Dendritic cell treated with granulocyte-macrophage colony-stimulating factor and Interleukin-4, amounts not matched to agents 40 ng/mL and 50 ng/mL, for 4 days (primary cell): ENCODE data around the gene ANGPTL8.

Experiments
- H3K27ac Mint-ChIP-seq: one replicate; pipeline ENCODE4 v1.8.0; 2022; ENCODE audit warnings: mild to moderate bottlenecking, mixed read lengths
- H3K27me3 Mint-ChIP-seq: one replicate; pipeline ENCODE4 v1.8.0; 2022; ENCODE audit warnings: mild to moderate bottlenecking, mixed read lengths
- H3K36me3 Mint-ChIP-seq: one replicate; pipeline ENCODE4 v1.8.0; 2022; ENCODE audit warnings: low read depth, mixed read lengths
- H3K4me1 Mint-ChIP-seq: one replicate; pipeline ENCODE4 v1.8.0; 2022; ENCODE audit warnings: low read depth, mixed read lengths
- H3K4me3 Mint-ChIP-seq: one replicate; pipeline ENCODE4 v1.8.0; 2022; ENCODE audit warnings: mild to moderate bottlenecking, moderate library complexity, mixed read lengths
- H3K9me3 Mint-ChIP-seq: one replicate; pipeline ENCODE4 v1.8.0; 2022; ENCODE audit warnings: mixed read lengths
- intact Hi-C: fragments of 100-400 bp; cut with micrococcal nuclease; formaldehyde crosslinking; loops from one replicate; pipeline ENCODE4 v1.15.0; 2022

The ANGPTL8 gene

DNA sequence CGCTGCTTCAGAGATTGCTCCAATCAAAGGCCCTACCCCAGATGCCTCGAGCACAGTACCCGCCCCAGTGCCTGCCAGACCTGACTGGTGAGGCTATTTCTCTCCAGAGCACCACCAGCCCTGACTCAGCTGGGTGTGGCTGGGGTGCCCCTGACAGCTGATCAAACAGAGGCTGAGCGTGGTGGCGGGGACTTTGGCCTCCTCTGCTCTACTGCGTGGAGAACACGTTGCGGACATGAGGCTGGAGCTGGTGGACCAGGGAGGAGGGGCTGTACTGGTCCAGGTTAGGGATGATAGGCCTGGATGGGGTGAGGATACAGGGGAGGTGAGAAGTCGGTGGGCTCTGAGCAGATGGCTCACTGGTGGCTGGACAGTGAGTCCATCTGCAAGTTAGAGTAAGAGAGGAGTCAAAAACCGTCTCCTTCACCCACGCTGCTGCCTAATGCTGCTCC, 26.4 kb downstream of the ANGPTL8 start:
- peaks cover 10% of the 10 kb centered on the region for H3K4me1 Mint-ChIP-seq
- H3K36me3 Mint-ChIP-seq = no peaks in the 10 kb centered on the region
- no peak overlapping the region for H3K4me3 Mint-ChIP-seq
- H3K9me3 Mint-ChIP-seq = no peaks in the 10 kb centered on the region
- intact Hi-C loops = no loop called here
- H3K27ac Mint-ChIP-seq = no peak overlapping the region
- H3K27me3 Mint-ChIP-seq = peaks cover 87% of the 10 kb centered on the region

DNA sequence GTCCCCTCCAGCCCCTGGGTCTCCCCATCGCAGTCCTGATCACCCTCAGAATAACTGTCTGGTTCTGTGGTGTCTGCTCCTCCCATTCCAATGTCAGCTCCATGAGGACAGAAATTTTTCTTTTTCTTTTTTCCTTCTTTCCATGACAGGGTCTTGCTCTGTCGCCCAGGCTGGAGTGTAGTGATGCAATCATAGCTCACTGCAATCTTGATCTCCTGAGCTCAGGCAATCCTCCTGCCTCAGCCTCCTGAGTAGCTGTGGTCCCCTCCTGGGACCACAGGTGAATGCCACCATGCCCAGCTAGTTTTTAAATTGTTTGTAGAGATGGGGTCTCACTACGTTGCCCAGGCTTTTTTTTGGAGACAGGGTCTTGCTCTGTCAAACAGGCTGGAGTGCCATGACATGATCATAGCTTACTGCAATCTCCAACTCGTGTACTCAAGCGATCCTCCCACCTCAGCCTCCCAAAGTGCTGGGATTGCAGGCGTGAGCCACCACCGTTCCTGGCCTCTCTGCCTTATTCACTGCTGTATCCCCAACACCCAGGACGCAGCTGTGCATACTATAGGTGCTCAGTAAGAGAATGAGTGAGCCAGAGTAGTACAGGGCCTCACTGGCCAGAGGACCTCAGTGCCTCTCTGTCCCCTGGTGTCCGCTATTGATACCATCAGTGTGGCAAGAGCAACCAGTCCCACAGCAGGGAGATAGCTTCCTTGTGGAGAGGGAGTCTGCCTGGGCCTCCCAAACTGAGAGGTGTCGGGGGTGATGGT, 28.1 kb downstream of the ANGPTL8 start:
- Mint-ChIP-seq H3K36me3 (no peaks in the 10 kb centered on the region), H3K9me3 (no peaks in the 10 kb centered on the region), H3K4me1 (peaks cover 5% of the 10 kb centered on the region), H3K27me3 (peaks cover 91% of the 10 kb centered on the region), H3K4me3 (no peak overlapping the region), H3K27ac (no peak overlapping the region)
- intact Hi-C loops = no loop called here

DNA sequence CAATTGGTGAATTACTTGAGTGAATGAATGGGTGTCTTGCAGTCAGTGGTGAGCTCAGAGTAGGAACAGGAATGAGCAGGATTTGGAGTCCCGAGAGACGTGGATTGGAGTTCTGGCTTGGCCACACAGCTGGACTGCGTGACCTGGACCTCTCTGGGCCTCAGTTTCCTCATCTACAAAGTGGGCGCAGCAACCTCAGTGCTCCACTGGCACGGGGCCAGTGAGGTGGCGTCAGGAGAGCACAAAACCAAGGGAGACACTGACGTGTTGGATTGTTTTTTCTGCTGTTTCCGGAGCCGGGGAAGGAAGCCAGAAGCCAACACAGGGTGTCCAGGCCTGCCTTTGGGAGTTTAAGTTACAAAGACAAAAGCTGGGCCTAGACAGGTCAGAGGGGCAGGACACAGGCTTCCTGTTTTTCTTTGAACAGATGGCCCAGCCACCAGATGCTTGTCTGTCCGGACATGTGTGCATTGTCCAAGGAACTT, 29.4 kb downstream of the ANGPTL8 start:
- no peak overlapping the region for H3K27ac Mint-ChIP-seq
- H3K9me3 Mint-ChIP-seq = no peaks in the 10 kb centered on the region
- peaks cover 86% of the 10 kb centered on the region for H3K27me3 Mint-ChIP-seq
- H3K4me1 Mint-ChIP-seq = peaks cover 5% of the 10 kb centered on the region
- H3K36me3 Mint-ChIP-seq = no peaks in the 10 kb centered on the region
- intact Hi-C loops = no loop called here
- no peak overlapping the region for H3K4me3 Mint-ChIP-seq

DNA sequence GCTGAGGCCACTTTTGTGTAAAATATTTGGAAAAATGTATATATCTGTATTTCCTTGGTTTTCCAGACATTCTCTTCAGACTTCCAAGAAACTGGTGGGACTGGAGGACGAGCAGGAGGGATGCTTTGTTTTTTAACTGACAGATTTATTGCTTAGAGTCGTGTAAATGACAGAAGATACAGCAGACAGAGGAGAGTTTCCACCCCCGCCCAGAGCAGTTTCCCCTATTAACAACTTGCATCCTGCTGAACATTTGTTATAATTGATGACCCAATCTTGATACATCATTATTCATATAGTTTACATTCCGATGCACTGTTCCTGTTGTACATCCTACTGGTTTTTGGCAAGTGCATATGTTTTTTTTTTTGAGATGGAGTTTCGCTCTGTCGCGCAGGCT, 30.0 kb downstream of the ANGPTL8 start:
- Mint-ChIP-seq H3K9me3 (no peaks in the 10 kb centered on the region), H3K36me3 (no peaks in the 10 kb centered on the region), H3K4me3 (no peak overlapping the region), H3K27ac (no peak overlapping the region), H3K27me3 (peaks cover 87% of the 10 kb centered on the region), H3K4me1 (peaks cover 5% of the 10 kb centered on the region)
- intact Hi-C loops = no loop called here

DNA sequence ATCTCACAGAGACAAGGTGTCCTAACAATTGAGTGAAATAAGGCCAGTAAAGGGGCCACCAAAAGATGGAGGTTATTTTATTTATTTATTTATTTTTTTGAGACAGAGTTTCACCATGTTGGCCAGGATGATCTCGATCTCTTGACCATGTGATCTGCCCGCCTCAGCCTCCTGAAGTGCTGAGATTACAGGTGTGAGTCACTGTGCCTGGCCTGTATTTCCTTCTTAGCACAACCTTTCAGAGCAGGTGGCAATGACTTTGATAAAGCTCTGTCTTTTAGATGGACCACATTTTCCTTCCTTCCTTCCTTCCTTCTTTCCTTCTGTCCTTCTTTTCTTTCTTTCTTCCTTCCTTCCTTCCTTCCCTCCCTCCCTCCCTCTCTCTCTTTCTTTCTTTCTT, 33.9 kb downstream of the ANGPTL8 start:
- intact Hi-C loops = no loop called here
- no peak overlapping the region for H3K27ac Mint-ChIP-seq
- H3K9me3 Mint-ChIP-seq = no peaks in the 10 kb centered on the region
- H3K36me3 Mint-ChIP-seq = no peaks in the 10 kb centered on the region
- no peak overlapping the region for H3K4me3 Mint-ChIP-seq
- H3K27me3 Mint-ChIP-seq = peaks cover 79% of the 10 kb centered on the region
- peaks cover 5% of the 10 kb centered on the region for H3K4me1 Mint-ChIP-seq

DNA sequence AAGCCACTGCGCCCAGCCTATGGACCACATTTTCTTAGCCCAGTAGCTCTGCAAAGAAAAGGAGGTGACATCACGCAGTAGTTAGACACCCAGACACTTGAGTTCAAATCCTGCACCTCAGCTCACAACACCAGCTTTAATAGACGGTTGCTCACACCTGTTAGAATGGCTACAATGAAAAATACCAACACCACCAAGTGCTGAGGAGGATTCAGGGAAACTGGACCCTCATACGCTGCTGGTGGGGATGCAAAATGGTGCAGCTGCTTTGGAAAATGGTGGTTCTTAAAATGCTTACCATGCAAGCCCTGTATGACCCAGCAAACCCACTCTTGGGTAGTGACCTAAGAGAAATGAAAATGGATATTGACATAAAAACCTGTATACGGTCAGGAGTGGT, 34.6 kb downstream of the ANGPTL8 start:
- intact Hi-C loops = no loop called here

DNA sequence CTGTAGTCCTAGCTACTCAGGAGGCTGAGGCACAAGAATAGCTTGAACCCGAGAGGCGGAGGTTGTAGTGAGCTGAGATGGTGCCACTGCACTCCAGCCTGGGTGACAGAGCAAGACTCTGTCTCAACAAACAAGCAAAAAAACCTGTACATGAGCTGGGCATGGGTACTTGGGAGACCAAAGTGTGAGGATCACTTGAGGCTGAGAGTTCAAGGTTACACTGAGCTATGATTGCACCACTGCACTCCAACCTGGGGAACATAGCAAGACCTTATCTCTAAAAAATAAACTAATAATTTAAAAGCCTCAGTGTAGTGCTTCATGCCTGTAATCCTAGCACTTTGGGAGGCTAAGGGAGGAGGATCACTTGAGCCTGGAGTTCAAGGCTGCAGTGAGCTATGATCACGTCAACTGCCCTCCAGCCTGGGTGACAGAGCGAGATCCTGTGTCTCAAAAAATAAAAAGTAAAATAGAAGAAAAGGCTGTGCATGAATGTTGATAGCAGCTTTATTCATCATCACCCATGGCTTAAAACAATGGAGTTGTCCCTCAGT, 35.2 kb downstream of the ANGPTL8 start:
- Mint-ChIP-seq H3K36me3 (no peaks in the 10 kb centered on the region), H3K27ac (no peak overlapping the region), H3K4me3 (no peak overlapping the region), H3K9me3 (no peaks in the 10 kb centered on the region), H3K4me1 (peaks cover 6% of the 10 kb centered on the region), H3K27me3 (peaks cover 75% of the 10 kb centered on the region)
- intact Hi-C loops = no loop called here

More for the DNA sequence above, 34.6 kb downstream of the ANGPTL8 start:
- H3K36me3 Mint-ChIP-seq = no peaks in the 10 kb centered on the region
- H3K9me3 Mint-ChIP-seq = no peaks in the 10 kb centered on the region
- peaks cover 77% of the 10 kb centered on the region for H3K27me3 Mint-ChIP-seq
- H3K4me3 Mint-ChIP-seq = no peak overlapping the region
- H3K27ac Mint-ChIP-seq = no peak overlapping the region
- H3K4me1 Mint-ChIP-seq = no peaks in the 10 kb centered on the region

DNA sequence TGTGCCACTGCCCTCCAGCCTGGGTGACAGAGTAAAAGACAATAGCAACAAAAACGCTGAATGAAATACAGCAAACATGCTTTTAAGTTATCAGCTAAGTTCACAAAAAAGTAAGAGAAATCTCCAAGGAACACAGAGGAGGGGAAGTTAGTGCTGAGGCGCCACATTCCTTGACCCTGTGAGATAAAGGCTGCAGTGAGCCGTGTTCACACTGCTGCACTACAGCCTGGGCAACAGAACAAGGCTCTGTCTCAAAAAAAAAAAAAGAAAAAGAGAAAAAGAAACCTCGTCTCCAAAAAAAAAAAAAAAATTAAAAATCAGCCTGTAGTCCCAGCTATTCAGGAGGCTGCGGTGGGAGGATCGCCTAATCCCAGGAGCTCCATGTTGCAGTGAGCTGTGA, 39.3 kb downstream of the ANGPTL8 start:
- no peak overlapping the region for H3K27ac Mint-ChIP-seq
- peaks cover 9% of the 10 kb centered on the region for H3K4me1 Mint-ChIP-seq
- H3K4me3 Mint-ChIP-seq = no peak overlapping the region
- intact Hi-C loops = no loop called here
- peaks cover 73% of the 10 kb centered on the region for H3K27me3 Mint-ChIP-seq
- no peaks in the 10 kb centered on the region for H3K9me3 Mint-ChIP-seq
- H3K36me3 Mint-ChIP-seq = no peaks in the 10 kb centered on the region

DNA sequence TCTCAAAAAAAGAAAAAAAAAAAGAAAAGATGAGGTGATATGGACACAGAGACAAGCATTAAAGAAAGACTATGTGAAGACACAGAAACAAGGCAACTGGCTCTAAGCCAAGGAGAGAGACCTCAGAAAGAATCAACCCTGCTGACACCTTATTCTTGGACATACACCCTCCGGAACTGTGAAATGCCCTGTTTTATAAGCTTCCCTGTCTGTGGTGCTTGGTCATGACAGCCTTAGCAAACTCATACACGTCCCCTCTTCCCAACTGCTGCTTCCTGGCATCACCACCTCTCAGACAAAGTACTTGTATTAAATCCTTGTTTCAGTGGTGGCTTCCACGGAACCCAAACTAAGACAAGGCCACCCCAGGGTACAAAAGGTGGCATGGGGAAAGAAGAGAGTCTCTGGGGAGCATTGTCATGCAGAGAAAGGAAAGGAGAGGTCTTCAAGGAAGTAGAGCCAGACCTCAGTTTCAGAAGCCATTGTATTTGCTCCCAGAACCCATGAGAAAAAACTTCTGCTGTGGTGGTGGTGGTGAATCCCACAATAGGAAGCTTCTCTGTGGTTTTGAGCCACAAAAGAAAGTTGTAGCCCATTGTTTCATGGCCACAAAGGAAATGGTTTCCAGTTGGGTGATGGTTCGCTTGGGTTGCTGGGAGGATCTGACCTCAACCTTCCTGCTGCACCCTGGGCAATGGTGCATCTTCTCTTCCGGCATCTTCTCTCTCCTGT, 40.3 kb downstream of the ANGPTL8 start:
- Mint-ChIP-seq H3K27ac (no peak overlapping the region), H3K36me3 (no peaks in the 10 kb centered on the region), H3K27me3 (peaks cover 72% of the 10 kb centered on the region), H3K4me3 (no peak overlapping the region), H3K4me1 (peaks cover 9% of the 10 kb centered on the region), H3K9me3 (no peaks in the 10 kb centered on the region)
- intact Hi-C loops = no loop called here

DNA sequence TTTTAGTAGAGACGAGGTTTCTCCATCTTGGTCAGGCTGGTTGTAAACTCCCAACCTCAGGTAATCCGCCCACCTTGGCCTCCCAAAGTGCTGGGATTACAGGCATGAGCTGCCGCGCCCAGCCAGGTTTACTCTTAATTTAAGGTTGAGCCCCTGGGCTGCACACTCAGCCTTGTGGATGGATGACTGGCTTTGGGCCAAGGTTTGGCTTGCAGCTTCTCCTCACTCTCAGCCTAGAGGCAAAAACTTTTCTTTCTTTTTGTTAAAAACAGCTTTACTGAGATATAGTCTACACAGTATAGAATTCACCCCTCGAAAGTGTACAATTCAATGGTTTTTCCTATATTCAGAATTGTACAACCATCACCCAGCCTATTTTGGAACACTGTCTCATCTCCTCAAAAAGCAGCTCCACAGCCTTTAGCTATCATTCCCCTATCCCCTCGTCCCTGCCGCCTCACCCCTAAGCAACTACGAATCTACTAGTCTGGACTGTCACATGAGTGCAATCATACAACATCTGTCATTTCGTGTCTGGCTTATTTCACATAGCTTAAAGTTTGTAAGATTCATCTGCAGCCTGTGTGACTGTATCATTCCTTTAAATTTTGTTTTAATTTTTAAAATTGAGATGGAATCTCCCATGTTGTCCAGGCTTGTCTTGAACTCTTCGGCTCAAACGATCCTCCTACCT, 42.1 kb downstream of the ANGPTL8 start:
- no peaks in the 10 kb centered on the region for H3K9me3 Mint-ChIP-seq
- no peak overlapping the region for H3K27ac Mint-ChIP-seq
- H3K4me1 Mint-ChIP-seq = peaks cover 14% of the 10 kb centered on the region
- intact Hi-C loops = no loop called here
- H3K4me3 Mint-ChIP-seq = no peak overlapping the region
- H3K27me3 Mint-ChIP-seq = peaks cover 71% of the 10 kb centered on the region
- H3K36me3 Mint-ChIP-seq = no peaks in the 10 kb centered on the region

DNA sequence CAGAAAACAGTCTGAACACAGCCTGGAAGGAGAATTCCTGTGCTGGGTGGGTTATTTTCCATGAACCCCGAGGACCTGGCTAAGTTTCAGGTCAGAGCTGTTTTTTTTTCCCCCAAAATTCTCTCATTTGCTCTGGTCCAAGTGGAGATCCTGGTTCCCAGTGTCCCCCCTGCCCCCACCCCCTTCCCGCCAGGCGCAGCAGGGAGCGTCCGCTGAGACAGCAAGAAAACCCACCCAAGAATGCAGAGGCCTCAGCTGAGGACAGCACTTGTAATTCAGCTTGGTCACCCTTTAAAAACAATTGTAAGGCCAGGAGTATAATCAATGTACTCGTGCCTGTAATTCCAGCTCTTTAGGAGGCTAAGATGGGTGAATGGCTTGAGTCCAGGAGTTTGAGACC, 45.1 kb downstream of the ANGPTL8 start:
- intact Hi-C loops = no loop called here
- no peaks in the 10 kb centered on the region for H3K9me3 Mint-ChIP-seq
- H3K36me3 Mint-ChIP-seq = no peaks in the 10 kb centered on the region
- no peak overlapping the region for H3K4me3 Mint-ChIP-seq
- peaks cover 18% of the 10 kb centered on the region for H3K4me1 Mint-ChIP-seq
- H3K27ac Mint-ChIP-seq = no peak overlapping the region
- peaks cover 61% of the 10 kb centered on the region for H3K27me3 Mint-ChIP-seq

DNA sequence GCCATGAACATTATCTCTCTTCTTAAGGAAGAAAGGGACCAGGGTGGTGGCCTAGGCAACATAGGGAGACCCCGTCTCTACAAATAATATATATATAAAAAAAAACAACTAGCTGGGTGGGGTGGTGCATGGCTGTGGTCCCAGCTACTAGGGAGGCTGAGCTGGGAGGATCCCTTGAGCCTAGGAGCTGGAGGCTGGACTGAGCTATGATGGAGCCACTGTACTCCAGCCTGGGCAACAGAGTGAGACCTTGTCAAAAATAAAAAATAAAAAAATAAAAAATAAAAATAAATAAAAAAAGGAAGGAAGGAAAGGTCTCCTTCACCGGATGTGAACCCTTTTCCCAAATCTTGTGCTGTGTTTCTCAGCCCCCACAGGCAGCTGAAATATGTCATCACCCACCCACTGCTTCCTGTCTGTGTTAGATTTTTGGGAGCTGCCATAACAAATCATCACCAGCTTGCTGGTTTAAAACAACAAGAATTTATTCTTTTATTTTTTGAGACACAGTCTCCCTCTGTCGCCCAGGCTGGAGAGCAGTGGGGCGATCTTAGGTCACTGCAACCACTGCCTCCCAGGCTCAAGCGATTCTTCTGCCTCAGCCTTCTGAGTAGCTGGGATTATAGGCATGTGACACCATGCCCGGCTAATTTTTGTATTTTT, 47.0 kb downstream of the ANGPTL8 start:
- Mint-ChIP-seq H3K27ac (no peak overlapping the region), H3K9me3 (no peaks in the 10 kb centered on the region), H3K4me3 (no peak overlapping the region), H3K4me1 (peaks cover 20% of the 10 kb centered on the region), H3K36me3 (no peaks in the 10 kb centered on the region), H3K27me3 (peaks cover 57% of the 10 kb centered on the region)
- intact Hi-C loops = no loop called here

DNA sequence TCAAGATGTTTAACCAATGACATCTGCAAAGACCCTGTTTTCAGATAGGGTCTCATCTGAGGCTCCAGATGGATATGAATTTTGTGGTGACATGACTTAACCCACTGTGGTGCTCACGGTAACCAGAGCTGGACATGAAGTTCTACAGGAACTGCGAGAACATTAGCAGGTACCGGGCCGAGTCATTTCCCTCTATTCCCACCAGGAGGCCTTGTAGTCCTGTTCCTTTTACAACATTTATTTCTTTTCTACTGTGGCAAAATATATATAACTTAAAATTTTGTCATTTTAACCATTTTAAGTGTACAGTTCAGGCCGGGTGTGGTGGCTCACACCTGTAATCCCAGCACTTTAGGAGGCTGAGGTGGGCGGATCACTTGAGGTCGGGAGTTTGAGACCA, 48.9 kb downstream of the ANGPTL8 start:
- intact Hi-C loops = no loop called here
- Mint-ChIP-seq H3K4me1 (peaks cover 29% of the 10 kb centered on the region), H3K36me3 (no peaks in the 10 kb centered on the region), H3K4me3 (no peak overlapping the region), H3K27me3 (peaks cover 38% of the 10 kb centered on the region), H3K27ac (no peak overlapping the region), H3K9me3 (no peaks in the 10 kb centered on the region)
